ENCODE results near the gene IMPACT.
A peak's percentile ranks its signal among the peaks of the same experiment; 100 is the strongest.

IMPACT gene

DNA sequence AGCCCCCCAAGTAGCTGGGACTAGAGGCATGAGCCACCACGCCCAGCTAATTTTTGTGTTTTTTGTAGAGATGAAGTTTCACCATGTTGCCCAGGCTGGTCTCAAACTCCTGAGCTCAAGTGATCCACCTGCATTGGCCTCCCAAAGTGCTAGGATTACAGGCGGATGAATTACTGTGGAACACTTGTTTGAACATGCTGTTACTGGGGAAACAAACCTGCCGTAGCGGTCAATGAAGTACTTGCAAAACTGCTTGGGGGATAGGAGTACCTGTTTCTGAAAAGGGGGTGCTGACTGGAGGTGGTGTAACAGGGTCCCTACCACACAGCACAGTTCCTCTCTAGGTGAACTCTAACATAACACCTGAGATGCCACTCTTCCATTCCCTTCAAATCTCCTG is 5.9 kb upstream of the IMPACT start:
- no peaks in the 10 kb centered on the region for H3K36me3 ChIP-seq (ENCODE audit: control insufficient read depth in 4 of 4, insufficient read depth in 4 of 4, low read length in 3 of 4)
- peaks cover 7 to 10% (median 7%) of the 10 kb centered on the region in 4 experiments for H3K4me1 ChIP-seq (ENCODE audit: control extremely low read depth in 1 of 4, control insufficient read depth in 4 of 4, insufficient read depth in 4 of 4, low read length in 3 of 4)
- ChIA-PET CTCF (interaction anchor here (1.0 kb wide), 1 partner anchor 20 kb away, joined by 3 read pairs; no protein-coding TSS in a partner anchor), POLR2A (no interaction called here)
- DNase-seq, result no peak
- H3K9me3 ChIP-seq (ENCODE audit: control extremely low read depth in 1 of 5, control insufficient read depth in 4 of 5, insufficient read depth in 2 of 5, low read depth in 1 of 5, low read length in 4 of 5), result peaks cover 0 to under 1% (median 0%) of the 10 kb centered on the region in 5 experiments
- H3K4me3 ChIP-seq (ENCODE audit: control insufficient read depth in 1 of 7, extremely low read depth in 1 of 7, insufficient read depth in 4 of 7, low read depth in 2 of 7, low read length in 6 of 7), result no peak overlapping the region
- H3K27me3 ChIP-seq (replicated peaks in 2 of 5; ENCODE audit: control insufficient read depth in 4 of 5, insufficient read depth in 5 of 5, low read length in 4 of 5), result peaks cover 0 to 33% (median 8%) of the 10 kb centered on the region in 5 experiments
- 100% methylated on average over 2 of the region's 4 CpGs for WGBS (ENCODE audit: insufficient coverage)
- H3K27ac ChIP-seq (ENCODE audit: insufficient read depth in 1 of 2, low read depth in 1 of 2, low read length in 2 of 2, poor library complexity in 1 of 2, severe bottlenecking in 2 of 2), result no peak overlapping the region

DNA sequence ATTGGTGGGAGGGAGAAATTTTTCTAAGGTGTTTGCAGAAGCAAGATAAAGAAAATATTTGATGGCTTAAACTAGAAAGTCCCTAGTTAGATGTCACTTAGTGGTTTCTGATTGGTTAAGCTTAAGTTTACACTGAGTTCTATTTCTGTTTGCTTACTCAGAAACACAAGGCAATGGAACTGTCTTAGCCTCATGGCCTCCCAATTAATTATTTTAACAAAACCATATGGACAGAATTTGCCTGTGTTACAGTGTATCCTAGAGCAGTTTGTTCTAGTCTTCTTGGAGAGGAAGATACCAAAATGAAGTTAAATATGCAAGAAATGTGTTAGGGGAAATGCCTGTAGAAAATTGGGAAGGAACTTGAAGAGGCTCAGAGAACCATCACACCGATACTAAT is 4.6 kb upstream of the IMPACT start:
- no peak overlapping the region for H3K4me3 ChIP-seq (ENCODE audit: control insufficient read depth in 1 of 7, extremely low read depth in 1 of 7, insufficient read depth in 4 of 7, low read depth in 2 of 7, low read length in 6 of 7)
- H3K27ac ChIP-seq (ENCODE audit: insufficient read depth in 1 of 2, low read depth in 1 of 2, low read length in 2 of 2, poor library complexity in 1 of 2, severe bottlenecking in 2 of 2), result no peak overlapping the region
- no peak for DNase-seq
- H3K36me3 ChIP-seq (ENCODE audit: control insufficient read depth in 4 of 4, insufficient read depth in 4 of 4, low read length in 3 of 4), result no peaks in the 10 kb centered on the region
- ChIA-PET POLR2A (no interaction called here), CTCF (no interaction called here)
- WGBS (ENCODE audit: insufficient coverage), result no CpG with 5 or more reads among the region's 1 CpG
- H3K27me3 ChIP-seq (replicated peaks in 2 of 5; ENCODE audit: control insufficient read depth in 4 of 5, insufficient read depth in 5 of 5, low read length in 4 of 5), result peaks cover 0 to 35% (median 8%) of the 10 kb centered on the region in 5 experiments
- H3K4me1 ChIP-seq (ENCODE audit: control extremely low read depth in 1 of 4, control insufficient read depth in 4 of 4, insufficient read depth in 4 of 4, low read length in 3 of 4), result peaks cover 0 to 4% (median 2%) of the 10 kb centered on the region in 4 experiments
- H3K9me3 ChIP-seq (ENCODE audit: control extremely low read depth in 1 of 5, control insufficient read depth in 4 of 5, insufficient read depth in 2 of 5, low read depth in 1 of 5, low read length in 4 of 5), result peaks cover 0 to 3% (median 0%) of the 10 kb centered on the region in 5 experiments

GRCh38 chr18:24426073-24426397 is 435 bp upstream of the IMPACT start:
- CTCF ChIA-PET, result interaction anchor here (1.5 kb wide), 2 partner anchors 10 to 67 kb away, joined by 3 read pairs; no protein-coding TSS in a partner anchor

DNA sequence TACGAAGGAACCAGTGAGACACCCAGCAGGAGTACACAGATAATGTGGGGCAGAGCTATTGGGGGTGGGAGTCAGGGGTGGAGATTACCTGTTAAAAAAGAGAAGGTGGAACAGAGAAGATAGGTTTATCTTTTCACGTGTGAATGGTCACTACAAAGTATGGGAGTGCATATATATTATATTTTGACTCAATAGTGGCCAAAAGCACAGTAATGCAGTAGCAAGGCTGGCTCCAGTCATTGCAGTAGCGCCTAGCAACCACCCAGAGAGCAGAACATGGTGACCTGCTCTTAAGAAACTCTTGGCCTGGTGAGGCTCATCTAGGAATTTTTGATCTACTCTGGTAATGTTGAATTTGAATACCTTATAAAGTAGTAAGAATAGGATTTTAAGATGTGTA is 1.0 kb downstream of the IMPACT start:
- peaks cover 0 to 14% (median 4%) of the 10 kb centered on the region in 4 experiments for H3K36me3 ChIP-seq (ENCODE audit: control insufficient read depth in 4 of 4, insufficient read depth in 4 of 4, low read length in 3 of 4)
- H3K27me3 ChIP-seq (replicated peaks in 2 of 5; ENCODE audit: control insufficient read depth in 4 of 5, insufficient read depth in 5 of 5, low read length in 4 of 5), result peaks cover 0 to 28% (median 8%) of the 10 kb centered on the region in 5 experiments
- 100% methylated on average over 1 of the region's 3 CpGs for WGBS (ENCODE audit: insufficient coverage)
- peak overlapping the region in 2 of 7 experiments; percentile 70 to 83 for H3K4me3 ChIP-seq (ENCODE audit: control insufficient read depth in 1 of 7, extremely low read depth in 1 of 7, insufficient read depth in 4 of 7, low read depth in 2 of 7, low read length in 6 of 7)
- H3K9me3 ChIP-seq (ENCODE audit: control extremely low read depth in 1 of 5, control insufficient read depth in 4 of 5, insufficient read depth in 2 of 5, low read depth in 1 of 5, low read length in 4 of 5), result peaks cover 0 to 3% (median 0%) of the 10 kb centered on the region in 5 experiments
- POLR2A ChIA-PET, result no interaction called here
- peak in 1 of 3 donors; percentile 19 for DNase-seq
- peaks cover 2 to 12% (median 7%) of the 10 kb centered on the region in 4 experiments for H3K4me1 ChIP-seq (ENCODE audit: control extremely low read depth in 1 of 4, control insufficient read depth in 4 of 4, insufficient read depth in 4 of 4, low read length in 3 of 4)
- CTCF ChIA-PET, result interaction anchor here (1.4 to 1.5 kb wide), 3 partner anchors 9 to 69 kb away, joined by 3 read pairs; no protein-coding TSS in a partner anchor
- peak overlapping the region in 1 of 2 experiments; percentile 68 for H3K27ac ChIP-seq (ENCODE audit: insufficient read depth in 1 of 2, low read depth in 1 of 2, low read length in 2 of 2, poor library complexity in 1 of 2, severe bottlenecking in 2 of 2)

More at GRCh38 chr18:24426073-24426397, 435 bp upstream of the IMPACT start:
- Histone ChIP-seq H3K9me3 (ENCODE audit: control extremely low read depth in 1 of 5, control insufficient read depth in 4 of 5, insufficient read depth in 2 of 5, low read depth in 1 of 5, low read length in 4 of 5) (peaks cover 0 to 3% (median 0%) of the 10 kb centered on the region in 5 experiments), H3K36me3 (ENCODE audit: control insufficient read depth in 4 of 4, insufficient read depth in 4 of 4, low read length in 3 of 4) (peaks cover 0 to 9% (median under 1%) of the 10 kb centered on the region in 4 experiments), H3K4me1 (ENCODE audit: control extremely low read depth in 1 of 4, control insufficient read depth in 4 of 4, insufficient read depth in 4 of 4, low read length in 3 of 4) (peaks cover 2 to 12% (median 7%) of the 10 kb centered on the region in 4 experiments), H3K27me3 (replicated peaks in 2 of 5; ENCODE audit: control insufficient read depth in 4 of 5, insufficient read depth in 5 of 5, low read length in 4 of 5) (peaks cover 0 to 32% (median 8%) of the 10 kb centered on the region in 5 experiments), H3K27ac (ENCODE audit: insufficient read depth in 1 of 2, low read depth in 1 of 2, low read length in 2 of 2, poor library complexity in 1 of 2, severe bottlenecking in 2 of 2) (no peak overlapping the region), H3K4me3 (ENCODE audit: control insufficient read depth in 1 of 7, extremely low read depth in 1 of 7, insufficient read depth in 4 of 7, low read depth in 2 of 7, low read length in 6 of 7) (peak overlapping the region; percentile 59 to 83 (median 73))
- no peak for DNase-seq
- POLR2A ChIA-PET, result interaction anchor here (1.1 kb wide), 1 partner anchor 43 kb away, joined by 5 read pairs; no protein-coding TSS in a partner anchor
- WGBS (ENCODE audit: insufficient coverage), result 29% methylated on average over 9 of the region's 11 CpGs

- Histone ChIP-seq H3K4me3 (ENCODE audit: control insufficient read depth in 1 of 7, extremely low read depth in 1 of 7, insufficient read depth in 4 of 7, low read depth in 2 of 7, low read length in 6 of 7) (no peak overlapping the region), H3K4me1 (ENCODE audit: control extremely low read depth in 1 of 4, control insufficient read depth in 4 of 4, insufficient read depth in 4 of 4, low read length in 3 of 4) (peaks cover 2 to 15% (median 7%) of the 10 kb centered on the region in 4 experiments), H3K27me3 (replicated peaks in 2 of 5; ENCODE audit: control insufficient read depth in 4 of 5, insufficient read depth in 5 of 5, low read length in 4 of 5) (peaks cover 0 to 17% (median 5%) of the 10 kb centered on the region in 5 experiments), H3K27ac (ENCODE audit: insufficient read depth in 1 of 2, low read depth in 1 of 2, low read length in 2 of 2, poor library complexity in 1 of 2, severe bottlenecking in 2 of 2) (no peak overlapping the region), H3K36me3 (ENCODE audit: control insufficient read depth in 4 of 4, insufficient read depth in 4 of 4, low read length in 3 of 4) (peaks cover 0 to 19% (median 6%) of the 10 kb centered on the region in 4 experiments), H3K9me3 (ENCODE audit: control extremely low read depth in 1 of 5, control insufficient read depth in 4 of 5, insufficient read depth in 2 of 5, low read depth in 1 of 5, low read length in 4 of 5) (peaks cover 0 to 3% (median 0%) of the 10 kb centered on the region in 5 experiments)
- CTCF ChIA-PET, result interaction anchor here (1.0 to 1.7 kb wide), 2 partner anchors 12 to 55 kb away, joined by 4 read pairs; no protein-coding TSS in a partner anchor
- POLR2A ChIA-PET, result no interaction called here
- no peak for DNase-seq
- no CpG with 5 or more reads among the region's 3 CpGs for WGBS (ENCODE audit: insufficient coverage)
Observed at GRCh38 chr18:24428709-24429108, 2.2 kb downstream of the IMPACT start.

DNA sequence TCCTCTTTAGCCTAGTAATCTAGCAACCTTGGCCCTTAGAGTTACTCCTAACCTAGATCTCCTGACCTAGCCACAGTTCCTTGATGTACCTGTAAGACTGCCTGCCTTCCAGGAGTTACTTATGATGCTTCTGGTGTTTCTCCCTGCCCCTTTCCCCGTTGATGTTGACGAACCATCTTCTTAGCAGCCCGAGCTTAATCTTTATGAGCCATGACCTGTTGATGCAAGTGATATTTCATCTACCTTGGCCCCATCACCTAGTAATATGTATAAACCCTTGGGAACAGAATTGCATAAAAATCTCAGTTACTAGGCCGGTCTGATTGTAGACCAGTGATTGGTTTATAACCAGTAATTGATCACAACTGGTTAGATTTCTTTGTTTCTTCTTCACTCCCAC is 2.7 kb downstream of the IMPACT start:
- H3K27me3 ChIP-seq (replicated peaks in 2 of 5; ENCODE audit: control insufficient read depth in 4 of 5, insufficient read depth in 5 of 5, low read length in 4 of 5), result peaks cover 0 to 12% (median 5%) of the 10 kb centered on the region in 5 experiments
- CTCF ChIA-PET, result interaction anchor here (1.7 kb wide), 1 partner anchor 12 kb away, joined by 4 read pairs; no protein-coding TSS in a partner anchor
- H3K4me1 ChIP-seq (ENCODE audit: control extremely low read depth in 1 of 4, control insufficient read depth in 4 of 4, insufficient read depth in 4 of 4, low read length in 3 of 4), result peaks cover 2 to 15% (median 7%) of the 10 kb centered on the region in 4 experiments
- WGBS (ENCODE audit: insufficient coverage), result 93% methylated on average over 3 of the region's 4 CpGs
- peaks cover 0 to 19% (median 6%) of the 10 kb centered on the region in 4 experiments for H3K36me3 ChIP-seq (ENCODE audit: control insufficient read depth in 4 of 4, insufficient read depth in 4 of 4, low read length in 3 of 4)
- no peak overlapping the region for H3K4me3 ChIP-seq (ENCODE audit: control insufficient read depth in 1 of 7, extremely low read depth in 1 of 7, insufficient read depth in 4 of 7, low read depth in 2 of 7, low read length in 6 of 7)
- H3K27ac ChIP-seq (ENCODE audit: insufficient read depth in 1 of 2, low read depth in 1 of 2, low read length in 2 of 2, poor library complexity in 1 of 2, severe bottlenecking in 2 of 2), result no peak overlapping the region
- DNase-seq, result no peak
- peaks cover 0 to 3% (median 0%) of the 10 kb centered on the region in 5 experiments for H3K9me3 ChIP-seq (ENCODE audit: control extremely low read depth in 1 of 5, control insufficient read depth in 4 of 5, insufficient read depth in 2 of 5, low read depth in 1 of 5, low read length in 4 of 5)
- POLR2A ChIA-PET, result no interaction called here

DNA sequence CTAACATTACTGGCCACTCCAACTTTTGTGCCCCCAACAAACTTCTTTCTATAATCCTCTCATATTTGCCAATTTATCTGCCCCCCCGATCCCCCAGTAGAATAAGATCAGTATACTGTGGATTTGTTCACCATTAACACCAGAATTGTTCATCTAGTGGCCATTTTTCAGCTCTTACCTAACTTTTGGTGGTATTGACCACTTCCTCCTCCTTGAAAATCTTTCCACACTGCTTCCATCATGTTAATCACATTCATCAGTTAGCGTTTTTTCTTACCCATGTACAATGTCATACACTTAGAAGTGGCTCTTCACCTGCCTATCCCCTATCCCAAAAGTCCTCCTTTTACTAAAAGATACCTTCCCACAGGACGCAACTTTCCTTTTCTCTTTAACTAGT is 6.1 kb downstream of the IMPACT start:
- WGBS (ENCODE audit: insufficient coverage), result 100% methylated on average over 2 of the region's 3 CpGs

More for the DNA sequence above, 6.1 kb downstream of the IMPACT start:
- H3K27me3 ChIP-seq (replicated peaks in 2 of 5; ENCODE audit: control insufficient read depth in 4 of 5, insufficient read depth in 5 of 5, low read length in 4 of 5), result no peaks in the 10 kb centered on the region
- CTCF ChIA-PET, result interaction anchor here (0.8 to 2.8 kb wide), 5 partner anchors 15 to 84 kb away, joined by 3 to 12 read pairs (median 5); no protein-coding TSS in a partner anchor
- H3K4me3 ChIP-seq (ENCODE audit: control insufficient read depth in 1 of 7, extremely low read depth in 1 of 7, insufficient read depth in 4 of 7, low read depth in 2 of 7, low read length in 6 of 7), result no peak overlapping the region
- POLR2A ChIA-PET, result interaction anchor here (0.7 kb wide), 1 partner anchor 391 kb away, joined by 5 read pairs; no protein-coding TSS in a partner anchor
- H3K4me1 ChIP-seq (ENCODE audit: control extremely low read depth in 1 of 4, control insufficient read depth in 4 of 4, insufficient read depth in 4 of 4, low read length in 3 of 4), result peaks cover 0 to 6% (median under 1%) of the 10 kb centered on the region in 4 experiments
- no peaks in the 10 kb centered on the region for H3K9me3 ChIP-seq (ENCODE audit: control extremely low read depth in 1 of 5, control insufficient read depth in 4 of 5, insufficient read depth in 2 of 5, low read depth in 1 of 5, low read length in 4 of 5)
- no peak overlapping the region for H3K27ac ChIP-seq (ENCODE audit: insufficient read depth in 1 of 2, low read depth in 1 of 2, low read length in 2 of 2, poor library complexity in 1 of 2, severe bottlenecking in 2 of 2)
- DNase-seq, result peak in 2 of 3 donors; percentile 29 to 35
- H3K36me3 ChIP-seq (ENCODE audit: control insufficient read depth in 4 of 4, insufficient read depth in 4 of 4, low read length in 3 of 4), result peaks cover 6 to 30% (median 19%) of the 10 kb centered on the region in 4 experiments

Data from common myeloid progenitor, CD34-positive (primary cell).